HG03280 (cell line): ENCODE measurements around the gene CEACAM16.

Experiments used
- ATAC-seq: cut with Tn5 transposase; IDR thresholded peaks from one replicate; pipeline ENCODE4 v1.9.1; 2021; ENCODE audit warnings: mild to moderate bottlenecking, moderate library complexity; ENCODE audit not compliant: unreplicated experiment

Gene CEACAM16

GRCh38 chr19:44759083-44759804 lies 60.3 kb downstream of the CEACAM16 start:
- no peak for ATAC-seq
